ENCODE data around the gene RBP3.

Gene RBP3

DNA sequence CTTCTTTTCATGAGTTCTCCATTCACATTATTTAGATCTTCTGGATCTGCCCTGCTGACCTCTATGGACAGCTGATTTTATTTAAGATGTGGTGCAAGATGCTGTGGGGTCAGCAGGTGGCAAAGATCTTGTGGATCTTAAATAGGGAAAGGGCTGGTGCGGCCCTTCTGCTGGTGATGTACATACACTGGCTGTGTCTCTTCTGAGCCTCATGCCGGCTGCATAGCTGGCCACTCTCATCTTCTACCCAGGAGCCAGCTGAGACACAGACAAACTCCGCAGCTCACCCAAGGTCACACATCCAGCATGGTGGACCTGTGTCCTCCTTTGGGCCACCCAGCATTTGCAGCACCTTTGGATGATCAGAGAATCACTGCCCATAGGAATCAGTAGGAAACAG lies 9.7 kb downstream of the RBP3 start:
- DNase-seq (ENCODE audit: low read depth), result no peak

- DNase-seq (ENCODE audit: low read depth), result no peak
Measured at GRCh38 chr10:47358457-47358856, 10.3 kb downstream of the RBP3 start.

DNA sequence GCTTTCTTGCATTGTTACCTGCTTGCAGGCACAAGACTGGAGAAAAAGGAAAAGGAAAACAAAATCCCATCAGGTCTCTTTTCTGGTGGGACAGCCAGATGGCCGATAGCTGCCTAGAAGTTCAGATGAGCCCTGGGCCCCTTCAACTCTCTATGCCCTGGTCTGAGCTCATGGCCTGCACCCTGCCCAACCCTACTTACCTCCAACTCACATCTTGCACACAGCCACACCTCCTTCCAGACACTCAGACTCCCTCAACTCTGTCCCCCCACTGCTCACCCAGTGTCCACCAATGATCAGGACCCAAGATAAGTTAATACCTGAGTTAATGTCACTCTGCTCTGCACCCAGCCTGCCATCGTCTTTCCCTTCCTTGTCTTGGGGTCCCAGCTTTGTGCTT lies 10.9 kb downstream of the RBP3 start:
- no peak for DNase-seq (ENCODE audit: low read depth)

- no peak for DNase-seq (ENCODE audit: low read depth)
Measured at GRCh38 chr10:47359626-47360418, 11.7 kb downstream of the RBP3 start.

GRCh38 chr10:47360419-47361040 lies 12.4 kb downstream of the RBP3 start:
- DNase-seq (ENCODE audit: low read depth), result no peak

DNA sequence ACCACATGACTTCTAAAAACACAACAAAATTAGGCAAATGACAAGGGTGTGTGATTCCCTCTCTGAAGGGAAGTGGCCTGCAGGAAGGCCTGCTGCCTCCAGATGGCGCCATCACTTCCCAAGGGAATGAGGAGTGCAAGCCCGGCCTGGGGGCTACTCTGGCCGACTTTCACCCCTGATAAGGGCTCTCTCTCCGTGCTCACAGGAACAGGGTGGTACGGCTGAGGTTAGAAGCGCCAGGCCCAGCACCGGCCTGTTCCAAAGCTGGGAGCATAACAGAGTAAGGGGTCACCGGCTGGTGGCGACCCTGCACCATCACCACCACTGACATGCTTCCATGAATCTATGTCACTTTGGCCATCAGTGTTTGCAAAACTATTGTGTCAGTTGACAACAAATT lies 13.1 kb downstream of the RBP3 start:
- DNase-seq (ENCODE audit: low read depth), result no peak

- no peak for DNase-seq (ENCODE audit: low read depth)
Measured at GRCh38 chr10:47362199-47362598, 14.0 kb downstream of the RBP3 start.

GRCh38 chr10:47363781-47364180 lies 15.6 kb downstream of the RBP3 start:
- no peak for DNase-seq (ENCODE audit: low read depth)

DNA sequence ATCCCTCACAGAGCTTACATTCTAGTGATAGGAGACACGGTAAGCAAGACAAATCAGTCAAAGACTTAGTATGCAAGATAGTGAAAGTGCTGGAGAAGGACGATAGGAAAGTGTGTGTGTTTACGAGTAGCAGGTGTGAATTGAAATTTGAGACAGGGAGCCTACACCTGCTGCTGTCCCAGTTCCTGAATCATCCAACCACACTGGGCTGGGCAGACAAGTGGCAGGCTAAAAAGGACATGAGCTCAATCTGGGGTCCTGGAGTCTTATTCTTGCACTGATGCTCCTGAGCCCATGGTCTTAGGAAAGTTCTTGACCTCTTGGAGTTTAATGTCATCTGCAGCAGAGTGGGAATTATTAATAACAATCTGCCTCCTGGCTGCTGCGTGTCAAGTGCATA lies 16.2 kb downstream of the RBP3 start:
- no peak for DNase-seq (ENCODE audit: low read depth)

DNA sequence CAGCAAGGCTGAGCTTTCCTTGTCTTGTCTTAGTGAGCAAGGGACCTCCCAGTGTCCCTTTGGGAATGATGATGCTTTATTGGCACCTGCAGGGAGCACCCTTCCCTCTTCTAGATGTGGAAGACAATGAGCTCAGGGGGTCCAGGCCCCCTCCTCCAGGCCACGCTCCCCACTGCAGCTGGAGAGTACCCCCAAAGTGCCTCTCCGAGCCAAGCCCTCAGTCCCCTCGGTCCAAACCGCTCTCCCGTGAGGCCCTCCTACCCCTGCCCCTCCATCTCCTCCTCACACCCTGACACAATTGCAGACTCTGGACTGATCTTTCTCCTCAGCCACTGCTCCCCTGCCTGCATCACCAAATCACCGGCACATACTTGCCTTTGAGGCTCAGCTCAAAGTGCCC lies 16.7 kb downstream of the RBP3 start:
- DNase-seq (ENCODE audit: low read depth), result no peak

GRCh38 chr10:47365431-47366180 lies 17.4 kb downstream of the RBP3 start:
- no peak for DNase-seq (ENCODE audit: low read depth)

GRCh38 chr10:47366181-47366631 lies 18.0 kb downstream of the RBP3 start:
- DNase-seq (ENCODE audit: low read depth), result no peak

- DNase-seq (ENCODE audit: low read depth), result no peak
Measured at GRCh38 chr10:47366731-47367460, 18.7 kb downstream of the RBP3 start.

DNA sequence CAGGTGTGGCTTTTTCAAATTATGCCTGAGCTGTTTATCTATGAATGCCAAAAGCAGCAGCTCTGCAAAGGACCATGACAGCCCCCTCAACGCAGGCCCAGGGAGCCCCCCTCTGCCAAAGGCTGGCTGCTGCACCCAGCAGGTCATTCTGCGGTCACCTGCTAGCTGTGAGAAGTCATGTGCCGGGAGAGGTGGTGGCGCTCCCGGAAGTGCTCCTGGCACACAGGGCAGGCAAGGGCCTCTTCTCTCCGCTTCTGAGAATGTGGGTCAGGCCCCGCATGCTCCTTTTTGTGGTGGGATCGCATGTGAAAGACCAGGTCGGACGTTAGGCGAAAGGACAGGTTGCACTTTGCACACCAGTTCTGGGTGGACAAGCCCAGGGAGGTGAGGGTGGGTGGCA lies 19.5 kb downstream of the RBP3 start:
- no peak for DNase-seq (ENCODE audit: low read depth)

- DNase-seq (ENCODE audit: low read depth), result no peak
Measured at GRCh38 chr10:47368431-47369180, 20.4 kb downstream of the RBP3 start.

GRCh38 chr10:47369251-47369894 lies 21.2 kb downstream of the RBP3 start:
- DNase-seq (ENCODE audit: low read depth), result no peak

GRCh38 chr10:47370015-47370767 lies 22.0 kb downstream of the RBP3 start:
- DNase-seq (ENCODE audit: low read depth), result no peak

DNA sequence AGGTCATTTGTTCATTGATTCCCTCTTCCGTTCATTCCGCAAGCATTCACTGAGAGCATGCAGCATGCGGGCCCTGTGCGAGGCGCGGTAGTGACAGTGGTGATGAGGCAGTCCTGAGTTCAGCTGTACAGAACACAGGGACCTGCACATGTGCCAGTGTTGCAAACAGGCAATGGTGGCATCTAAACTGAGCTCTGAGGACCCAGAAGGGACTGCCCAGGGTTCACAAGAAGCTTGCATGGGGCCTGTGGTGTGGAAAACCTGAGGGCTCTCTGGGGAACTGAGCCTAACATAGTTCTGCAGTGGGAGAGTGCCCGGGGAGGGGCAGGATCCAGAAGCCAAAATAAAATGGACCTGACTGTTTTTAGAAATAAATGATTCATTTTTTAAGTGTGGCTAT lies 22.7 kb downstream of the RBP3 start:
- DNase-seq (ENCODE audit: low read depth), result no peak

- no peak for DNase-seq (ENCODE audit: low read depth)
Measured at GRCh38 chr10:47371629-47372485, 23.7 kb downstream of the RBP3 start.

Measured in T follicular helper cell (primary cell).